Panc1 (cell line): ENCODE measurements around the gene TOMM5. TPM values are rescaled to one million over a fixed set of nuclear protein-coding genes. Genes with fewer than 3 reads are reported as not detected.
A peak's percentile ranks its signal among the peaks of the same experiment; 100 is the strongest.

Experiments used
- ATAC-seq: fragments of 200-7000 bp; cut with Tn5 transposase; 2 replicates; pipeline ENCODE4 v1.9.1; 2020; ENCODE audit warnings: mild to moderate bottlenecking, moderate library complexity
- BruUV-seq: library from RNA; stranded (reverse); fragments of 400-500 nt; replicated peaks from 2 replicates; lab custom pipeline; 2021; lab: Mats Ljungman, UMichigan
- CTCF ChIA-PET: fragments of 300-600 bp; sonication (Branson Sonifier 250); formaldehyde crosslinking; loops from one replicate; lab custom pipeline; 2022; ENCODE audit warnings: antibody characterized with exemption; lab: Charles Lee
- POLR2A ChIA-PET: fragments of 300-600 bp; sonication (Branson Sonifier 250); formaldehyde crosslinking; loops from one replicate; lab custom pipeline; 2022; ENCODE audit warnings: antibody characterized with exemption; lab: Charles Lee
- DNase-seq: peaks from one replicate; pipeline ENCODE4 v3.0.0-alpha.2; 2010; ENCODE audit warnings: low read depth, low spot score
- H3K27ac ChIP-seq: 2 replicates; pipeline ENCODE4 v1.5.1; 2011; ENCODE audit warnings: mild to moderate bottlenecking, low read length, inconsistent platforms
- H3K27me3 ChIP-seq: fragments of 200-500 bp; sonication (Bioruptor generic); 2 replicates; pipeline ENCODE4 v1.6.0; 2014; ENCODE audit warnings: low read length, inconsistent platforms; ENCODE audit not compliant: control insufficient read depth, insufficient read depth
- H3K36me3 ChIP-seq: fragments of 200-500 bp; sonication (Bioruptor generic); 2 replicates; pipeline ENCODE4 v1.5.1; 2014; ENCODE audit warnings: inconsistent platforms, mild to moderate bottlenecking, low read length, moderate library complexity; ENCODE audit not compliant: control insufficient read depth, insufficient read depth
- H3K4me1 ChIP-seq: 2 replicates; pipeline ENCODE4 v1.5.1; 2011; ENCODE audit warnings: inconsistent platforms, mild to moderate bottlenecking, low read length, moderate library complexity; ENCODE audit not compliant: control insufficient read depth, insufficient read depth
- H3K4me3 ChIP-seq, 2 experiments: 2 replicates each; pipeline ENCODE4 v1.5.1; 2011 to 2012; ENCODE audit warnings: low read depth in 2 of 2, low read length in 2 of 2, mild to moderate bottlenecking in 2 of 2, inconsistent platforms in 1 of 2, moderate library complexity in 1 of 2
- H3K9me3 ChIP-seq: fragments of 200-500 bp; sonication (Bioruptor generic); 2 replicates; pipeline ENCODE4 v1.5.1; 2014; ENCODE audit warnings: low read depth, mild to moderate bottlenecking, inconsistent platforms, low read length, moderate library complexity; ENCODE audit not compliant: control insufficient read depth, insufficient read depth
- POLR2AphosphoS5 ChIP-seq: IDR thresholded peaks from 2 replicates; pipeline ENCODE4 v1.6.1; 2012; ENCODE audit warnings: mild to moderate bottlenecking, low read depth, low read length, moderate library complexity
- SIN3A ChIP-seq: IDR thresholded peaks from 2 replicates; pipeline ENCODE4 v1.6.1; 2012; ENCODE audit warnings: low read depth, mild to moderate bottlenecking, low read length, moderate library complexity, borderline replicate concordance; ENCODE audit not compliant: insufficient read depth
- TCF7L2 ChIP-seq: IDR thresholded peaks from 2 replicates; pipeline ENCODE4 v1.6.1; 2011; ENCODE audit warnings: mild to moderate bottlenecking, low read depth, low read length, inconsistent platforms
- in situ Hi-C: cut with HindIII; loops from 2 replicates; pipeline ENCODE4 v1.10.0; 2016; ENCODE audit warnings: low sequenced_read_pairs, low pct_unique_long_range_greater_than_20kb
- intact Hi-C: fragments of 100-400 bp; cut with micrococcal nuclease; formaldehyde crosslinking; loops from one replicate; pipeline ENCODE4 v1.10.0; 2022; ENCODE audit not compliant: unreplicated experiment
- total RNA-seq: library from RNA; stranded (reverse); gene quantifications from one replicate; pipeline ENCODE4 v1.2.1, GENCODE V29; 2021; ENCODE audit not compliant: unreplicated experiment
- TF ChIP-seq, protein P1 (sequence below): fragments of 450-650 bp; IDR thresholded peaks from 2 replicates; pipeline ENCODE4 v1.5.1; 2017; ENCODE audit warnings: mild to moderate bottlenecking
- TF ChIP-seq, protein P2 (sequence below), 2 experiments: IDR thresholded peaks; 2 replicates each; pipeline ENCODE4 v1.6.1; 2011 to 2012; ENCODE audit warnings: low read depth in 2 of 2, control low read depth in 1 of 2, low read length in 1 of 2, mild to moderate bottlenecking in 1 of 2, moderate library complexity in 1 of 2; ENCODE audit not compliant: insufficient read depth in 1 of 2

TOMM5 gene
- total RNA-seq, 1 experiment from 2014 or later: 333 TPM

DNA sequence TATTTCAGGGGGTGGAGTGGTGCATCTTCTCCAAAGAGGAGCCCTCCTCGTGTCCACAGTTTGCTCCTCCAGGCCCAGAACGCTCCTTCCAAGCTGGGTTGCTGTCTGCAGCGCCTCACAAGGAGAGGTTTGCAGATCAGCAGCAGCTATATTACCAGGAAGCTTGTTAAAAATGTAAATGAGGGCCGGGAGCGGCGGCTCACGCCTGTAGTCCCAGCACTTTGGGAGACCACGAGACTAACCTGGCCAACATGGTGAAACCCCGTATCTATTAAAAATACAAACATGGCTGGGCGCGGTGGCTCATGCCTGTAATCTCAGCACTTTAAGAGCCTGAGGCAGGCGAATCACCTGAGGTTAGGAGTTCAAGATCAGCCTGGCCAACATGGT is 33.4 kb upstream of the TOMM5 start:
- in situ Hi-C loops: no loop called here
- DNase-seq: no peak
- no TSS peak for BruUV-seq
- ATAC-seq: no peak
- H3K27me3 ChIP-seq: no peaks in the 10 kb centered on the region
- no peak overlapping the region for H3K27ac ChIP-seq
- no peak overlapping the region for H3K4me3 ChIP-seq
- ChIA-PET CTCF (no interaction called here), POLR2A (interaction anchor here (0.6 kb wide), 1 partner anchor 70 kb away, joined by 3 read pairs; no protein-coding TSS in a partner anchor)
- H3K36me3 ChIP-seq: no peaks in the 10 kb centered on the region
- intact Hi-C loops: no loop called here
- TF ChIP-seq SIN3A (no peak), POLR2AphosphoS5 (no peak)
- TF ChIP-seq, protein P1, sequence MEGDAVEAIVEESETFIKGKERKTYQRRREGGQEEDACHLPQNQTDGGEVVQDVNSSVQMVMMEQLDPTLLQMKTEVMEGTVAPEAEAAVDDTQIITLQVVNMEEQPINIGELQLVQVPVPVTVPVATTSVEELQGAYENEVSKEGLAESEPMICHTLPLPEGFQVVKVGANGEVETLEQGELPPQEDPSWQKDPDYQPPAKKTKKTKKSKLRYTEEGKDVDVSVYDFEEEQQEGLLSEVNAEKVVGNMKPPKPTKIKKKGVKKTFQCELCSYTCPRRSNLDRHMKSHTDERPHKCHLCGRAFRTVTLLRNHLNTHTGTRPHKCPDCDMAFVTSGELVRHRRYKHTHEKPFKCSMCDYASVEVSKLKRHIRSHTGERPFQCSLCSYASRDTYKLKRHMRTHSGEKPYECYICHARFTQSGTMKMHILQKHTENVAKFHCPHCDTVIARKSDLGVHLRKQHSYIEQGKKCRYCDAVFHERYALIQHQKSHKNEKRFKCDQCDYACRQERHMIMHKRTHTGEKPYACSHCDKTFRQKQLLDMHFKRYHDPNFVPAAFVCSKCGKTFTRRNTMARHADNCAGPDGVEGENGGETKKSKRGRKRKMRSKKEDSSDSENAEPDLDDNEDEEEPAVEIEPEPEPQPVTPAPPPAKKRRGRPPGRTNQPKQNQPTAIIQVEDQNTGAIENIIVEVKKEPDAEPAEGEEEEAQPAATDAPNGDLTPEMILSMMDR: no peak
- TF ChIP-seq, protein P2, sequence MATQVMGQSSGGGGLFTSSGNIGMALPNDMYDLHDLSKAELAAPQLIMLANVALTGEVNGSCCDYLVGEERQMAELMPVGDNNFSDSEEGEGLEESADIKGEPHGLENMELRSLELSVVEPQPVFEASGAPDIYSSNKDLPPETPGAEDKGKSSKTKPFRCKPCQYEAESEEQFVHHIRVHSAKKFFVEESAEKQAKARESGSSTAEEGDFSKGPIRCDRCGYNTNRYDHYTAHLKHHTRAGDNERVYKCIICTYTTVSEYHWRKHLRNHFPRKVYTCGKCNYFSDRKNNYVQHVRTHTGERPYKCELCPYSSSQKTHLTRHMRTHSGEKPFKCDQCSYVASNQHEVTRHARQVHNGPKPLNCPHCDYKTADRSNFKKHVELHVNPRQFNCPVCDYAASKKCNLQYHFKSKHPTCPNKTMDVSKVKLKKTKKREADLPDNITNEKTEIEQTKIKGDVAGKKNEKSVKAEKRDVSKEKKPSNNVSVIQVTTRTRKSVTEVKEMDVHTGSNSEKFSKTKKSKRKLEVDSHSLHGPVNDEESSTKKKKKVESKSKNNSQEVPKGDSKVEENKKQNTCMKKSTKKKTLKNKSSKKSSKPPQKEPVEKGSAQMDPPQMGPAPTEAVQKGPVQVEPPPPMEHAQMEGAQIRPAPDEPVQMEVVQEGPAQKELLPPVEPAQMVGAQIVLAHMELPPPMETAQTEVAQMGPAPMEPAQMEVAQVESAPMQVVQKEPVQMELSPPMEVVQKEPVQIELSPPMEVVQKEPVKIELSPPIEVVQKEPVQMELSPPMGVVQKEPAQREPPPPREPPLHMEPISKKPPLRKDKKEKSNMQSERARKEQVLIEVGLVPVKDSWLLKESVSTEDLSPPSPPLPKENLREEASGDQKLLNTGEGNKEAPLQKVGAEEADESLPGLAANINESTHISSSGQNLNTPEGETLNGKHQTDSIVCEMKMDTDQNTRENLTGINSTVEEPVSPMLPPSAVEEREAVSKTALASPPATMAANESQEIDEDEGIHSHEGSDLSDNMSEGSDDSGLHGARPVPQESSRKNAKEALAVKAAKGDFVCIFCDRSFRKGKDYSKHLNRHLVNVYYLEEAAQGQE (IDR thresholded peaks at IDR 0.05; ENCODE audit: insufficient read depth in 1 of 2, low read depth in 2 of 2, low read length in 1 of 2): no peak
- no peaks in the 10 kb centered on the region for H3K4me1 ChIP-seq
- no peaks in the 10 kb centered on the region for H3K9me3 ChIP-seq

- DNase-seq (no peak), ATAC-seq (no peak)
- Histone ChIP-seq H3K27ac (no peak overlapping the region), H3K27me3 (no peaks in the 10 kb centered on the region), H3K4me3 (no peak overlapping the region), H3K36me3 (no peaks in the 10 kb centered on the region), H3K4me1 (no peaks in the 10 kb centered on the region), H3K9me3 (no peaks in the 10 kb centered on the region)
- in situ Hi-C loops: no loop called here
- intact Hi-C loops: no loop called here
- ChIA-PET CTCF (no interaction called here), POLR2A (interaction anchor here (0.6 kb wide), 1 partner anchor 70 kb away, joined by 3 read pairs; no protein-coding TSS in a partner anchor)
- TF ChIP-seq, protein P2 (IDR thresholded peaks at IDR 0.05; ENCODE audit: insufficient read depth in 1 of 2, low read depth in 2 of 2, low read length in 1 of 2): peak in 1 of 2 experiments; percentile 57; a peak in 2 of 4 replicates
- TF ChIP-seq TCF7L2 (no peak), POLR2AphosphoS5 (no peak), SIN3A (no peak)
- TF ChIP-seq, protein P1: no peak
- BruUV-seq: no TSS peak
Measured at GRCh38 chr9:37625036-37625757, 32.8 kb upstream of the TOMM5 start.
